CD4-positive, alpha-beta T cell treated with Interleukin-1 beta for 1 hour (primary cell): Measurements from ENCODE around the gene MTHFSD.
A peak's percentile ranks its signal among the peaks of the same experiment; 100 is the strongest.
"Not testable (repeated sequence)": the region's sequence is repeated elsewhere in the genome, so short reads cannot be mapped to it uniquely, and the experiment has no call there.

Source experiments
- DNase-seq, 2 donors: peaks; one replicate each; pipeline ENCODE4 v3.0.0-alpha.2; 2020 to 2022

Gene MTHFSD, protein sequence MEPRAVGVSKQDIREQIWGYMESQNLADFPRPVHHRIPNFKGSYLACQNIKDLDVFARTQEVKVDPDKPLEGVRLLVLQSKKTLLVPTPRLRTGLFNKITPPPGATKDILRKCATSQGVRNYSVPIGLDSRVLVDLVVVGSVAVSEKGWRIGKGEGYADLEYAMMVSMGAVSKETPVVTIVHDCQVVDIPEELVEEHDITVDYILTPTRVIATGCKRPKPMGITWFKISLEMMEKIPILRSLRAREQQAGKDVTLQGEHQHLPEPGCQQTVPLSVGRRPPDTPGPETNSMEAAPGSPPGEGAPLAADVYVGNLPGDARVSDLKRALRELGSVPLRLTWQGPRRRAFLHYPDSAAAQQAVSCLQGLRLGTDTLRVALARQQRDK

DNA sequence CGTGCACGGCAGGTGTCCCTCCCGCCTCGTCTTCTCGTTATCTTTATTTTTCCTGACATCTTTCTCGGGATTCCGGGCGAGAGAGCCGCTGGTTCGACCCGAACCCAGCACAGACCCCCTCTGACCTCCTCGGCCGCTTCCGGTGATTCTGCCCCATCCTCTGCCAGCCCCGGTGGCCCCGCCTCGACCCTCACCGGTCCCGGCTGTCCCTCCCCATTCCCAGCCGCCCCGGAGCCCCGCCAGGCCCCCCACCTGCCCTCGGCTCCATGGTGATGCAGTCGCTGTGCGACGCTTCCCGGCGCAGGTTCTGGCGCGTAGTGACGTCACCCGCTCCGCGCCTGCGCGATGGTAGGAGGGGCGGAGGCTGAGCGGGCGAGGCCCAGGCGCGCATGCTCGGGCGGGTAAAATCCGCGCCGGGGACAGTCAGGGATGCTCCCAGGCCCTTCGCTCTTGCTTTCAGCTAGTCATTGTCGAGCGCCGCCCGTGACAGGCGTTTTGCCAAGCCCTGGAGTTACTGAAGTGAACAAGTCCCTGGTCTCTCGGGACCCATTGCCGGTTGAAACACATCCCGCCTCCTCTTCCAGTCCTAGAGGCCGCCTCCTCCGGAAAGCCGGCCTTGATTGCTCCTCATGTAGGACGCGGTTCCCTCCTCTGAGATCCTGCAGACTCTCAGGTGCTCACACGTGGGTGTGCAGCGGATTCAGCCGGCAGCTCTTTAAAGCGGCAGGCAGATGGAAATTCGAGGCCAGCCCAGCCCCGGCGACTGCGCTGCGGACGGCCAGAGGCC lies at the start of gene MTHFSD:
MTHFSD (minus strand) TSS at position 319 of the 787 bp plus-strand sequence; CDS start at position 268, 51 bp downstream.
- peak; percentile 94 to 96 for DNase-seq

DNA sequence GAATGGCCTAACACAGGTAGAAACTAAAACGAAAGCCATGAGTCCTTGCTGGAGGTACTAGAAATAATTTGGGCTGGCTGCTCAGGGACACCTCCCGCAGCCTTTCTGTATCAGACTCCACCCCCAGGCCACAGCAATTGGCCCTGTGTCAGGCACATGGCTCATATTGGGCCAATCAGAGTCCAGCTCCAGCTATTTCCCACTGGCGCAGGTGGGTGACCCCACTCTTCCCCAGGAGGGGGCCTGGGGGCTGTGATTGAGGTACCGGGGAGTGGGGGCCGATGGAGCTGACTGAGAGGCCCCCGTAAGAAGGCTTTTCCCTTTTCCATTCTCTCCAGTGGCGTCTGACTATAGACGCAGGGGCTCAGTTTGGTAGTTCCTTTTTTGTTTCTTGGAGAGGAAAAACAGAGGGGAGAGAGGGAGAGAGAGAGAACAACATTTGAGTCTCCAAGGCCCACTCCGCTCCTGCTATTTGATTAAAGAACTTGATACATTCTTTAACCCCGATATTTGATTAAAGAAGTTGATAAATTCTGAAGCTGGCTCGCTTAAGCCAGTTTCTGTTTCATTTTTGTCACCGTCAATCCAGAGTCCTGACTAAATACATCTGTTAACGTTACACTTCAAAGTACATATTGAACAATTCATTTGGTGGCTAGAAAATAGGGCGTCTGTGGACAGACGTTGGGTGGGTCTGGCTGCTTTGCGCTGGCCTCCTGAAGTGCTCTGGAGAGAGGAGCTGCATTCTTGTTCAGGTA lies 49.6 kb upstream of the MTHFSD start:
- DNase-seq: peak; percentile 58 to 61

DNA sequence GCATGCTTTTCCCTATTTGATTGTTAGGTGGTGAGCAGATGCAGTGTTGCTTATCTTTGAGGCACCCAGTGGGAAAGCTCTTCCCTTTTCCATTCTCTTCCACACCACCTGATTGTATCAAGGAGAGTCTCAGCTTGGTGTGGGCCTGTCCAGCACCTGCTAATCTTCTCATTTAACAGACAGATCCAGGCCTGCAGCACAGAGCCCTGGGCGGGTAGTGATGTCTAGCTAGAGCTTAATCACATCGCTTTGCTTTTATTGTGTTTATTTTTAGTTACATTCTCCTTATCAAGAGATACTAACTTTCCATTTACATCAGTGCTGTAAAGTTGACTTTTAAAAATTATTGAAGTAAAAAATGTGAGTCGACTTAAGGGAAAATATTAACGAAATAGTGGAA lies 47.5 kb upstream of the MTHFSD start:
- DNase-seq: no peak

DNA sequence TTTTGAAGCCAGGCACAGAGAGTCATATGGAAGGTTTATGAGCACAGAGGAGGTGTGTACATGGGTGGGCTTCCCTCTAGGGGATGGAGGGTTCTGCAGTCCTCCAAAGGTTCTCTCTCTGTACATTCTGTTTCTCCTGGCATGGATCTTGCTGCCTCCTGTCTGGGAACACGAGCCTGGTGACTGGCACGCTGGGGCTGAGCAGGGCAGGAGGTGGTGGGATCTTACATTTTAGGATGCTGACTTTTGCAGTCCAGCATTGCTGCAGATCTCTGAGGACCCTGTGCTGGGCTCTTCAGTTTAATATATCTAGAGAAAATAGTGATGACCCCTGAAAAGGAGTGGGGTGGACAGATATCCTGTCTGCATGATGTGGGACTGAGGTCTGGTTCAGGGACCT lies 46.3 kb upstream of the MTHFSD start:
- DNase-seq: no peak

DNA sequence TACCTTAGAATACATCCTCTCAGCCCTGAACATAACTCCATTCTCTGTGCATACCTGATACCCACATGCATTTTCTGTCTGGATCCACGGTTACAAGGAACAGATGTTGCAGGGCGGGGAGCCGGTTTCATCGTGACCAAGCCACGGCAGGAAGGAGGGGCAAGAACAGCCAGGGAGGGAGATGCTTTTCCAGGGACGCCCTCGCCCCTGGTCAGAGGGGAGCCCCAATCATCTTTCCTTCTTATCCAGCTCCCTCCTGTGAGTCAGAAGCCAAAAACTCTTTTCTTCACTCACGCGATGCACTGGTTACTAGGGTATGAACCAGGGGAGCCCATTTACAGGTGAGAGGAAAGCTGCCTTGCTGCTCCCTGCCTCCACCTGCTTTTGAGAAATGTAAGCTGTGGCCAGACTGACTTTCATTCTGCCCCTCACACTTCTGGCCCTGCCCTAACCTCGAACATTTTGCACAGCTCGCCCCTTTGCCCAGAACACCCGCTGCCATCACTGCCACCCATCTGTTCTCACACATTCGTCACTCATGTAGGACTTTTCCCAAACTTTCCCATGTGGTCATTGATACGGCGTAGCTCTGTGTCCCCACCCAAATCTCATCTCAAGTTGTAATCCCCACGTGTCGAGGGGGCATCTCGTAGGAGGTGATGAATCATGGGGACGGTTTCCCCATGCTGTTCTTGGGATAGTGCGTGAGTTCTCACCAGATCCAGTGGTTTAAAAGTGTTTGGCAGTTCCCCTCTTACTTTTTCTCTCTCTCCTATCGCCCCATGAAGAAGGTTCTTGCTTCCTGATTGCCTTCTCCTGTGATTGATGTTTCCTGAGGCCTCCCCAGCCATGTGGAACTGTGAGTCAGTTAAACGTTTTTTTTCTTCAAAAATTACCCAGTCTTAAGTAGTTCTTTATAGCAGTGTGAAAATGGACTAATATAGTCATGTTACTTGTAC lies 43.9 kb upstream of the MTHFSD start:
- no peak for DNase-seq

DNA sequence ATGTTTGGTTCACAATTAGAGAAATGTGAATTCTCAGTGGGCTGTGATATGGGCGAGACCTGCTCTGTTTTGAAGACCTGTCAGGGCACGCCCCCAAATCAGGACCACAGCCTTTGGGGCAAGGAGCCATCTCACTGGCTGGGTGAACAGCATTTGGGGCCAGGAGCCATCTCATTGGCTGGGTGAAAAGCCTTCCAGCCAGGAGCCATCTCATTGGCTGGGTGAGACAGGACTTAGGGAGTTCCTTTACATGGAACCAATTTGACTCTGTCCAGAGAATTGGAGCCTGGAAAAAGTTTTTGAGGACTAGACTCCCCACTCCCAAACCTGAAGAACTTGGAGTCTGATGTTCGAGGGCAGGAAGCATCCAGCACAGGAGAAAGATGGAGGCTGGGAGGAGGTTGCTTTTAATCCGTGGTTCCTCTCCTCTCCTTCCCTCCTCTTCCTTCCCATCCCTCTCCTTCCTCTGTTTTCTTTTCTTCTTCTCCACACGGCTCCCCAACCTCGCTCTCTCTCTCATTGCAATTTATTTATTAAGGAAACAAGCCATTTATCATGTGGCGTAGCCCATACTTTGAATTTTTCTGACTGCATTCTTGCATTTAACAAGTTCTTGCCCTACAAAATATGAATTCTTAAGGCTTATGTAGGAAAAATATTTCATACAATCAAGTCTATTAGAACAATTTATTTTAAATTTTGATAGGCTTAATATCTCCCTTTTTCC lies 43.0 kb upstream of the MTHFSD start:
- no peak for DNase-seq

DNA sequence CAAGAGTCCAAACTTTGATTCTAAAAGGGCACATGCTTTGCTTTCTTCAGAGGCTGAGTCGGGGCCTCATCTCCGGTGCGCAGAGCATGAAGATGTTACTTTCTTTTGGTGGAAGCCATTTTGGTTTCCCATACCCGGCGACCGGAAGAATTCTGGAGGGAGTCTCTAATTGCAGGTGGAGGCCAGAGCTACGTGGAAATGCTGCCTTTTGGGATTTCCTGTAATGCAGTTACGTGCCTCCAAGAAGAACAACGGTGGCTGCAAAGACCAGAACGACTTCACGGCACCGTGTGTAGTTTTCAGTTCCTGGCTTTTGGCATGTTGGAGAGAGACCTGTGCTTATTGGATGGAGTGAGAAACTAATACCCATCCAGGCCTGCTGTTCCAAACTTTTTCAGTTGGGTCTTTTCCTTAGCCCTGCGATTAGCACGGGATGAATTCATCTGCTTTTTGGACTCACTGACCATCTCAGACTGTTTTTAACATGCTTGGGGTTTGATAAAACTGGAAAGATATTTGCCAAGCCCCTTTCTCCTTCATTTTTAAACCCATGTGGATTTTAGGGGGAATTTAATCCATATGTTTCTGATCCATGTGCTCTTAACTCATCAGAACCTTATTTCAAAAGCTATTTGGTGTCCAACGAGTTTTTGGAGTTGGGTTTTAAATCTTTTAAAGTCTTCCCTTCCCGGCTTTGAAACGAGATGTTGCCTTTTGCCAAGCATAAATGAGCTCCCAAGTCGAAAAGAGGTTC lies 42.3 kb upstream of the MTHFSD start:
- no peak for DNase-seq

DNA sequence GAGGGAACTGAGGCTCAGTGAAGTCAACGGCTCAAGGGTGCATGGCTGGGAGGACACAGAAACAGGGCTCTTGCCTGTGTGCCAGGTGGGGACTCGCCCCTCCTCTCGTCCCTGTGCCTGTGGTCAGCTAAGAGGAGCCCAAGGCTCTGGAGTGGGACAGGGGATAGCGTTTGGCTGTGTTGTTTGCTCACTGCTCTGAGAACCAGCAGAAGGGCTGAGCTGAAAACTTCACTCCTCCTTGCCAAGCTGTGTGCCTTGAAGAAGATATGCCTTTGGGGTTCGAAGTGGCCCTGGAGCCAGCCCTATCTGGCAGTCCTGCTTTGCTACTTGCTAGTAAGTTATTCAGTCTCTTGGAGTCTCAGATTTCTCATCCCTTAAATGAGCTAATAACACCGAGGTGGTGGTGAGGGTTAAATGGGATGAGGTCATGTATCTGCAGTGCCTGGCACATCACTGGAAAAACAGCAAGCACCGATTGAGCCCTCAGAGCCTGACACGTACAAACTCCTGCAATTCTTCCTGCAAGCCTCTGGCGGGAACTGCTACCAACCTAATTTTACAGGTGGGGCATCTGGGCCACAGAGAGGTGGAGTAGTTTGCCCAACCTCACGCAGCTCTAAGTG lies 41.1 kb upstream of the MTHFSD start:
- DNase-seq: no peak

DNA sequence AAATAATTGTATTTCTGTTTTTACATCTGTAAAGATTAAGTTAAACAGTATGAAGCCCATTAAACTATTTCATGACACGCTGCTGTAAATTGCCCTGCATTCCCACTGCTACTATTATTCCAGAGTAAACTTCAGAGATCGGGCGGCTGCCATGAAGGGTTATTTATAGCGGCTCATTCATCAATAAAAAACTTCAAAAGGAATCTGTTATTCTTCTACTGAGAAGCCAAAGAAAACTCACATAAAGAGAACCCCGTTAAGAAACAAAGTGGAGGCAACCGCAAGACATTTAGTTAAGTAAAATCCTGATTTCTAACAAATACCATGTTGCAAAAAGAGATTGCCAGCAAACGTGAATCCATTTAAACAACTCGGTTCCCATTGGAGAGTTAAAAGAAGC lies 39.7 kb upstream of the MTHFSD start:
- DNase-seq: no peak

DNA sequence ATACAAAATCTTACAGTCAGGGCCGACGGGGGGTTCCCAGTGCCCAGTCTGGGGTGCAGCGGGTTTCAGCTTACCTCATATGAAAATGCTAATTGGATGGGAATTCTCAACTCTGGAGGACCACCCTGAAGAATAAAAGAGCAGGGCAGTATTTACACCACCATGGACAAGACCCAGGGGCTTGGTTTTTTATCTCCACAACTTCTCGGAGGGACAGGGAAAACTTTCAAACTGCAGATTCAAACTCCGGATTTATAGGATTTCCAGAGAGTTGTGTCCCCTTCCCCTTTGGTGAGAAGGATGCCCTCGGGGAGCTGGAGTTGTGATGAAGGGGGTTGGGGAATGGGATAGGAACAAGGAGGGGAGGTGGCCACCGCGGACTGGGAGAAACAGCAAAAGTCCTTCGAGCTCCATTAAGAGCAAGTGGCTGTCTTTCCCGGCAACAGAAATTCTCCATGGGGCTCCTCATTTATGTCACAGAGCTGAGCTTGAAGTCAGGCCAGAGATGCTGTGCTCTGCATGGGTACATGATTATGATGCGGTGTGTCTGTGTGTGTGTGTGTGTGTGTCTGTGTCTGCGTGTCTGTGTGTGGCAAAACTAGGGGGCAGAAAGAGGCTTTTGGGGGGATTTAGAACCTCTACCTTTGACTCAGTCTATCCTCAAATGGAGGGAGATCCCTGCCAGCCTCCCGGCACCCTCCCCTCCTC lies 39.0 kb upstream of the MTHFSD start:
- no peak for DNase-seq

DNA sequence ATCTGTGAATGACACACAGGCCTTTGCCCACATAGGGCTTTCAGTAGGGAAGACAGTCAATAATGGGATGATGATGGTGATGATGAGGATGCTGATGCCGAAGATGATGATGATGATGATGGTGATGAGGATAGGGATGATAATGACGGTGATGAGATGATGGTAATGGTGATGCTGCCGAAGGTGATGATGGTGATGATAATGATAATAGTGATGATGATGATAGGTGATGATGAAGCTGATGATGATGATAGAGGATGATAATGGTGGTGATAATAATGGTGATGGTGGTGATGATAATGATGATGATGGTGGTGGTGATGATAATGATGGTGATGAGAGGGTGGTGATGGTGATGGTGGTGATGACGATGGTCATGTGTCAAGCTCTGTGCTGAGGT lies 36.2 kb upstream of the MTHFSD start:
- no peak for DNase-seq

DNA sequence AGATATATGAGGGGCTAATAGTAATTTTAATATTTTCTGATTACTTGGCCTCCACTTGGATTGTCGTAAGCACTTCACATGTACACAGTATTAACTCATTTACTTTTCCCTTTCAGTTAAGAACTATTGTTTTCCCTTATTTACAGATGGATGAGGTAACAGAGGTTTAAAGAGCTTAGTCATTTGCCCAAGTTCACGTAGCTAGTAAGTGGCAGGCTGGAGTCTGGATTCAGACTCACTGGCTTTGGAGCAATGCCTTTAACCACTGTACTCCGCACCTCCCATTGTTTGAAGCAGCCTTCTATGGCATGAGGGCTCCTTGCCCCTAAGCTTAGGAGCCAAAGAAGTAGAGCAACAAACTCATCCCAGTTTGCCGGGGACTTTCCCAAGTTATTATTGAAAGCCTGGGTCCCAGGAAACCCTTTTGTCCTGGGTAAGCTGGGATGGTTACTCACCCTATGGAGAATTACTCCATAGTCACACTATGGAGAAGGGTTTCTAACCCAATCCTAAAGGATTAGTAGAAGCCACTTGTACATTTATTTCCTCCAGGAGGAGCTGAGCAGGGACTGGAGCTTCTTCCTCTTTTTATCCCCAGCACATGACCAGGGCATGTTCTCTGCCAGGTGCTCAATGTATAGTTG lies 35.6 kb upstream of the MTHFSD start:
- DNase-seq: no peak

DNA sequence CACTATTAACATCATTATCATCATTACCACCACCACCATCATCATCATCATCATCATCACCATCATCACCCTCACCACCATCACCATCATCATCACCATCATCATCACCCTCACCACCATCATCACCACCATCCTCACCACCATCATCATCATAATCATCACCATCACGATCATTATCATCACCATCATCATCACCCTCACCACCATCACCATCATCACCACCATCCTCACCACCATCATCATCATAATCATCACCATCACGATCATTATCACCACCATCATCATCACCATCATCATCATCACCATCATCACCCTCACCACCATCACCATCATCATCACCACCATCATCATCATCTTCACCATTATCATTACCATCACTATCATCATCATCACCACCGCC lies 32.9 kb upstream of the MTHFSD start:
- not testable (repeated sequence) for DNase-seq

DNA sequence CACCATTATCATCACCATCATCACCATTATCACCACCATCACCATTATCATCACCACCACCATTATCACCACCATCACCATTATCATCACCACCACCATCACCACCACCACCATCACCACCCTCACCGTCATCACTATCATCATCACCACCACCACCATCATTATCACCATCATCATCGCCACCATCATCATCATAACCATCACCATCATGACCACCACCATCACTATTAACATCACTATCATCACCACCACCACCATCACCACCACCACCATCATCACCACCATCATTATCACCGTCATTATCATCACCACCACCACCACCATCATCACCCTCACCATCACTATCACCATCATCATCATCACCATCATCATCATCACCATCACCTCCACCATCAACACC lies 32.5 kb upstream of the MTHFSD start:
- DNase-seq: no peak

DNA sequence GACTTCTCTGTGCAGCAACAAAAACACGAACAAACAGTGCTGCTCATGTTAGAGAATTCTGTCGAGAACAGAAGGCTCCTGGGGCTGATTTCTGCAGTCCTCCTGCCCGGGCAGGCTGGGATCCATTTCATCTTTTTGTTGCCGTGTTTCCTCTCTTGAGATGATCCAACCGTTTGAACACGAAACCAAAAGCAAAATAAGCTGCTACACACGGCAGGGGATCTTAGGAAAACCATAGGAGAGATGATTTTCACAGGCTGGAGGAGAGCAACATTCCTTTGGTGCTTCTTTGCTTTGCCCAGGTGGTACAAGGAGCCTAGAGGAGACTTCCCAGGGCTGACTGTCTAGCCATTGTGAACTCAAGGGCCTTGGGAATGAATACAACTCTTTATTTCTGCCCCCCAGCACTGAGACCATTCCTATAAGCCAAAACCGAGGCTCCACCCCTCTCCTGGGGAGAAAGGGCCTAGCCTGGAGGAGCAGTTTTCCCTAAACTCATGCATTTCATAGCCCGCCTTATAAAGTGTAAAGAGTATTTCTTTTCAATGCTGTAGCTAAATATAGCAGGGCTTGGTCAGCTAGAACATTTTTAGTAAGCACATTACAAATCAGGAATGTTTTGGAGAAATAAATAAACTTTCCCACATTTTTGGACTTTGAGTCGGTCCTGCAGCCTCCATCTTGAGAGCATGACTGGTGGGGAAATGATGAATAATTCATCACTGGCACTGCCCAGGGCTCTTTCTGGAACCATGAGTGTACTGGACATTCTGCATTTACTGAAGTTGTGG lies 31.0 kb upstream of the MTHFSD start:
- DNase-seq: no peak

DNA sequence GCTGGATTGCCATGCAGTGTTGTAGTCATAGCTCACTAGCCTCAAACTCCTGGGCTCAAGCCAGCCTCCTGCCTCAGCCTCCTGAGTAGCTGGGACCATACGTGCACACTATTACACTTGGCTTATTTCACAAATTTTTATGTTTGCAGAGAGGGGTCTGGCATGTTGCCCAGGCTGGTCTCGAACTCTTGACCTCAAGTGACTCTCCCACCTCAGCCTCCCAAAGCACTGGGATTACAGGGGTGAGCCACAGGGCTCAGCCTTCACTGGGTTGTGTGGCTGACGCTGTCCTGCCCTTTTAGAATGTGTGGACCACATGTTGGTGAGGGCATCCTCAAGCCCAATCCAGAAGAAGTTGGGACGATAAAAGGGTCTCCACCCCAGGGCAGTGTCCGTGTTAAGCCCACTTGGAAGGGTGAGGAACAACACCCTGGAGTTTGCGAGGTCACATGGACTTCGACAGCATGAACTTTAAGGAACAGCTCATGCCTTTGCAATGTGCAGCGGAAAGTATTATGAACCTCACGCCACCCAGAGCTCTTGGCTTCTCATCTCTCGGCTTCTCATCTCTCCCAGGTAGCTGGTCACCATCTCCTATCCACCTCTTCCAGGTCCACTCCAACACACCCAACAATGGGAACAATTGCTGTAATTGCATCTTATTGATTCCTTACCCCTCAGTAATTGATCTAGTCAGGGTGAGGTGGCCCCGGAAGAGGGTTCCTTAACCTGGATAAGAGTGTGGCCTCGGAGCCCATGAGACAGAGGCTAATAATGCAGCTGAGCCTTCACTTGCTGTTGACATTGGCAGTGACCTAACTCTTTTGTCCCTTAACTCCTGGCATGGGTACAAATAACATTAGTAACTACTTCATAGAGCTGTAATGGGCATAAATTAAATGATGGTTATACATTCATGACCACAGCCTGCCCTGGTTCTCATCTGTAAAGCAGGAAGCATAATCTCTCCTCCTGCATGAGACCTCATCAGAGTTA lies 30.0 kb upstream of the MTHFSD start:
- DNase-seq: no peak
